Jurkat, Clone E6-1 (cell line): ENCODE measurements around the gene CACTIN.
"Not testable (repeated sequence)": the region's sequence is repeated elsewhere in the genome, so short reads cannot be mapped to it uniquely, and the experiment has no call there.

Experiments used
- DNase-seq: peaks from one replicate; pipeline ENCODE4 v3.0.0-alpha.2; 2011; ENCODE audit warnings: low read depth, low spot score
- H3K4me3 ChIP-seq: 2 replicates; pipeline ENCODE4 v1.5.1; 2011; ENCODE audit warnings: mild to moderate bottlenecking, low read length, control low read depth, moderate library complexity

CACTIN gene

DNA sequence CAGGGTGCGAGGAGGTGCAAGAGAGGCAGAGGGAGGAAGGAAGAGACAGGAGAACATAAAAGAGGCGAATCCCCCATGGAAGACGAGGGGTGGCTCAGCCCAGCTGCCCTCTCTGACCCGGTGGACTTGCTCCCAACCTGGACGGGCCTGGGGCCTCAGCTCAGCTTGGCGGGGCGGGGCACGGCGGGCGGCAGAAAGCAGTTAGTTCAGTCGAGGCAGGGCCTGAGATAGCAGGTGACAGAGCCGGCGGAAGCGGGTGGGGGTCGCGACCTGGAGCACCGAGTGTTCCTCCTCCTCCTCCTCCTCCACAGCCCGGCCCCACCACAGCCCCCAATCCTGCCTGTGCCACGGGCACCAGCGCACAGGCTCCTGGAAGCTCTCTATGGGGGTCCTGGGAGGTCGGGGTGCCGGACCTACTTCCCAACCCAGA lies 7.0 kb upstream of the CACTIN start:
- no peak overlapping the region for H3K4me3 ChIP-seq
- DNase-seq: no peak

DNA sequence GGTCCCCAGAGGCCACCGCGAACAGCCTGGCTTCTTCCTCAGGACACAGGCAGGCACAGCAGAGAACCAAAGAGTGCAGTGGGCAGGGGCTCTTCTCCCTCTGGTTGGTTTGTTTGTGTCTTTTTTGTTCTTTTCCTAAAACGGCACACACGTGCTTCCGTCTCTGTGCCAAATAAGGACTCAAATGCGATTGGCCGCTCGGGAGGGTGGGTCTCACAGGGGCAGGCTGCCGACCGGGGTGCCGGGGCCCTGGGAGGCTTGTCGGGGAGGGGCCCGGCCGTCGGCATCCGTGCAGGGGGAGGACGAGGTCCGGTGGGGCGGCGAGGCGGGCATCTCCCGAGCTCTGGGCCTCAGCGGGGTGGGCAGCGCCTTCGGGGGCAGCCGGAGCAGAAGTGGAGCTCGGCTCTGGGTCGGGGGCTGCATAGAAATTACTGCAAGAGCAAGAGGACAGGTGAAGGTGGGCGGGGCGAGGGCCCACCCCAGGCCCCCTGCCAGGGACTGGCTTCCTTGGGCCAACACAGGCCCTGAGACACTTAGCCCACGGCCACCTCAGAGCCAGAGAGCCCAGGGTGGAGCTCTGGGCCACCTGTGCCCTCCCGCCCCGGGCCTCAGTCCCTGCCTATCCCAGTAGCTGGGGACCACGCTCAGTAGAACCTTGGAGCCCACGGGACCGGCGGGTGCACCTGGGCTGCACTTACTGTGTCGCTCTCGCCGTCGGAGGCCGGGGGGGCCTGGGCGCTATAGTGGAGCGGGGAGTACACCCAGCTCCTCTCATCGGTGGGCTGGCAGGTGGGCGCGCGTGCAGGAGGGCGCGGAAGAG lies 6.4 kb upstream of the CACTIN start:
- H3K4me3 ChIP-seq: no peak overlapping the region
- DNase-seq: no peak

DNA sequence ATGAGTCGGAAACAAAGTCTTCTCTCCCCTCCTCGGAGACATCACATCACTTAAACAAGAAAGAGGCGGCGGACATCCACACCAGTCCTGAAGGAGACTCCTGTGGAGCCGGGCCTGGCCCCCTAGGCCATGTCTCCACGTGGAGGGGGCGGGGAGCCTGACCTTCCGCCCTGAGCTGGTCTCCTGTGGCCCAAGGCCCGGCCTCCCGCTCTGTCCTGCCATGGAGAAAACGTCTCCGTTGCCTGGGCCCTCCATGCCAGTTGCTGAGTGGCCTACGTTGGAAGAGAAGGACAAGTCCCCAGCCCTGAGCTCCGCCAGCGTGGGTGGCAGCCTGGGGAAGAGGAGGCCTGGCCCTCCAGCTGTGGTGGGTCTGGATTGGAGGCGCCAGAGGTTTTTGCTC lies 5.5 kb upstream of the CACTIN start:
- no peak for DNase-seq

DNA sequence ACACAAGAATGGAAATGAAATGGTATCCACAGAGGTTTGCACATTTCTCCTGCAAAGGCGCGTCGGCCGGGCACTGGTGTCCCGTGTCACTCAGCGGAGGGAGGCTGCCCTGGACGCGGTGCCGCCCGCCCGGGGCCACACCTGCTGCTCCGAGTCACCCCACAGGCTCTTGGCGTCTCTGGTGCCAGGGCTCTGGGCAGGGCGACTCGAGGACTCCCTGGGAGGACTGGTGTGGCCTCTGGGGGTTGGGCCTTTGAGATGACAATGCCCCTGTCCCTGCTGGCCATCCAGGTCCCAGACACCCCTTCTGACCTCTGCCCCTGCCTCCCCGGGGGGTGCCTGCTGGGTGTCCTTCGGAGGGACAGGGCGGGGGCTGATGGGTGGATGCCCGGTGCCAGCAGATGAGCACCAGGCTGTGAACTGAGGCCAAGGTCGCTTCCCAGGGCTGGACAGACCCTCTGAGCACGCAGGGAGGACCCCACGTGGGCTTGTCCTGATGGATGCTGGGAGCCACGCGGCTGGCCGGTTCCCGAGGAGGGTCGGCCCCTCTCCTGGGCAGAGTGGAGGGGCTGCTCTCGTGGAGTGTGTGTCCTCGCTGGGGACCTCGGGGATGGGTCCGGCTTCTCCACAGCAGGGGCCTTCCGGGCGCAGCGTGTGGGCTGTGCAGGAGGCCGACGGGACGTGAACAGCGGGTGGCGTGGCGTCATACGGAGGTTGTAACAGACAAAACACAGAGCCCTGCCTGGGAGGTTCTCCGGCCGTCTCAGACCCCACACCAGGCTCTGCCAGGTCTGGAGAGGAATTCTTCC lies 4.7 kb upstream of the CACTIN start:
- DNase-seq: no peak
- H3K4me3 ChIP-seq: no peak overlapping the region

More for the DNA sequence above, 5.5 kb upstream of the CACTIN start:
- H3K4me3 ChIP-seq: no peak overlapping the region

DNA sequence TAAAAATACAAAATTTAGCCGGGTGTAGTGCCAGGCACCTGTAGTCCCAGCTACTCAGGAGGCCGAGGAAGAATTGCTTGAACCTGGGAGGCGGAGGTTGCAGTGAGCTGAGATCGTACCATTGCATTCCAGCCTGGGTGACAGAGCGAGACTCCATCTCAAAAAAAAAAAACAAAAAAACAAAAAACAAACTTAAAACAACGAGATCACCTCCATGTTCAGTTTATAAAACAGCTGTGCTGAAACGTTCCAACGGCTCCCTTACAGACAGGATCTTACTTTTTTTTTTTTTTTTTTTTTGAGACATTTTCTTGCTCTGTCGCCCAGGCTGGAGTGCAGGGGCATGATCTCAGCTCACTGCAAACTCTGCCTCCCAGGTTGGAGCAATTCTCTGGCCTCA lies 2.2 kb upstream of the CACTIN start:
- DNase-seq, H3K4me3 ChIP-seq: not testable (repeated sequence)

DNA sequence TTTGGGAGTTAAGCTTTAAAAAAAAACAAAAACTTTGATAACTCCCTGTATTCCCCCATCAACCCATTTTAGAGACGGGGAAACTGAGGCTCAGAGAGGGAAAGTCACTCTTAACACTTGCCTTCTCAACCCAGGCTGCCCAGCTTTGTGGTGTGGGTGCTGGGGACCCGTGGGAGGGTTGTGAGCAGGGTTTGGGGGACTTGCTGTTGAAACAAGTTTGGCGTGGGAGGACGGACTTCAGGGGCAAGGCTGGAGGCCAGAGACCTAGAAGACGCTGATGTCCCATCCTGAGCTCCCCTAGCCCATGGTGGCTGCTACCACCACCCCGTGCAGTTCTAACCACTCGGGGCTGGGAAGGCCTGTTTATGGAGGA lies 747 bp upstream of the CACTIN start:
- H3K4me3 ChIP-seq: peak overlapping the region; percentile 26
- no peak for DNase-seq

DNA sequence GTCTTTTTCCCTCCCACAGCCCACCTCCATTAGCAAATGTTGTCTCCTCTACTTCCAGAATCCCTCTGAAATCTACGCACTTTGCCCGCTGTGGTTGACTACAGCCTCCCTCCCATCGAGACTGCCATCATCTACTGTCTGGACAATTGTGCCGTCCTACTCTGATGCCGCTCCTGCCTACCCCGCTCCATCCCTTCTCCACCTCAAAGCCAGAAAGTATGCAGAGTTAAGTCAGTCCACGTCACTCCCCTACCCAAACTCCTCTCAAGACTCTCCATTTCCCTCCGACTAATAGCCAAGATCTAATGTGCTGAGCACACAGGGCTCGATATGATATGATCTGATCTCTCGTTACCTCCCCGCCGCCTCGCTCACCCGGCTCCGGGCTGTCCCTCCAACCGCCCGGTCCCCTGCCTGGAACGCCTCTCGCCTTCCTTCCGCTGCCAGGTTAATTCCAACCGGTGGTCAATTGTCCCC lies 556 bp downstream of the CACTIN start:
- DNase-seq: no peak
- H3K4me3 ChIP-seq: peak overlapping the region; percentile 93

DNA sequence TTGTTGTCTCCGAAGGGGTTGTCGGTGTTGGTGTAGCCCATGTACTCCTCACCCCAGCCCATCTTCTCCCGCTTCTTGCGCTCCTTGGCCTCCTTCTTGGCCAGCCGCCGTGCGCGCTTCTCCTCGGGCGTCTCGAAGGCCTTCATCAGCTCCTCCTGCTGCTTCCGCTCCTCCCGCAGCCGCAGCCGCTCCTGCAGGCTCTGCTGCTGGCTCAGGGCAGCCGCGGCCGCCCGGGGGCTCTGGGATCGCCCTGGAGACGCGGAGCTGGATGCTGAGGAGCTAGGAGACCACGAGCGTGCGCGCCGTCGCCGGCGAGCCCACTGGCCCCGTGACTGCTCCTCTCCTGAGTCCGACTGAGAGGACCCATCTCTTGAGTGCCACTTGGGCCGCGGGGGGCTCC lies 2.9 kb downstream of the CACTIN start:
- H3K4me3 ChIP-seq: no peak overlapping the region
- DNase-seq: no peak

DNA sequence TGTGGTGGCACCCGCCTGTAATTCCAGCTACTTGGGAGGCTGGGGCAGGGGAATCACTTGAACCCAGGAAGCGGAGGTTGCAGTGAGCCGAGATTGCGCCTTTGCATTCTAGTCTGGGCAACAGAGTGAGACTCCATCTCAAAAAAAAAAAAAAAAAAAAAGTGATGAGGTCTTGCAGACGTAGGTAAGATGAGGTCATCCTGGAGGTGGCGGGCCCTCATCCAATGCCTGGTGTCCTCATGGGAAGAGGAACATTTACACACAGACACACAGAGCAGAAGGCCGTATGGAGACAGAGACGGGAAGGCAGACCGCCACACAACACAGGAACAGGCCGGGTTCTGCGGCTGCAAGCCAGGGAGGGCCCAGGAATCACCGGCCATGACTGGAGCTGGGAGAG lies 4.4 kb downstream of the CACTIN start:
- DNase-seq: no peak
- H3K4me3 ChIP-seq: no peak overlapping the region

DNA sequence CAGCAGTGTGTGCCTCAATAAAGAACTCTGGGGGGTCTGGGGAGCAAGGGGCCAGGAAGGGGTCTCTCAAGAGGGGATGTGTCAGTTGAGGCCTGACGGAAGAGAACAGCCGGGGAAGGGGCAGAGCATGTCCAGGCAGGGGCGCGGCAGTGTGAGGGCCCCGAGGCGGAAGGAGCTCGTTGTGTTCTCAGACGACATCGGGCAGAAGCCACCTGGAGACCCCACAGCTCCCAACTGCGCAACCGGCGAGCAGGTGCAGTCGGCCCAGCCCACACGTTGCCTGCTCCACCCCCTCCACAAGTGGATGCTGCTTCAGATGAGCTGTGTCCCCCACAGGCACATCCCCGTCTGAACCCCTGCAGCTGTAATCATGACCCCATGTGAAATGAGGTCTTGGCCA lies 4.9 kb downstream of the CACTIN start:
- no peak for DNase-seq

DNA sequence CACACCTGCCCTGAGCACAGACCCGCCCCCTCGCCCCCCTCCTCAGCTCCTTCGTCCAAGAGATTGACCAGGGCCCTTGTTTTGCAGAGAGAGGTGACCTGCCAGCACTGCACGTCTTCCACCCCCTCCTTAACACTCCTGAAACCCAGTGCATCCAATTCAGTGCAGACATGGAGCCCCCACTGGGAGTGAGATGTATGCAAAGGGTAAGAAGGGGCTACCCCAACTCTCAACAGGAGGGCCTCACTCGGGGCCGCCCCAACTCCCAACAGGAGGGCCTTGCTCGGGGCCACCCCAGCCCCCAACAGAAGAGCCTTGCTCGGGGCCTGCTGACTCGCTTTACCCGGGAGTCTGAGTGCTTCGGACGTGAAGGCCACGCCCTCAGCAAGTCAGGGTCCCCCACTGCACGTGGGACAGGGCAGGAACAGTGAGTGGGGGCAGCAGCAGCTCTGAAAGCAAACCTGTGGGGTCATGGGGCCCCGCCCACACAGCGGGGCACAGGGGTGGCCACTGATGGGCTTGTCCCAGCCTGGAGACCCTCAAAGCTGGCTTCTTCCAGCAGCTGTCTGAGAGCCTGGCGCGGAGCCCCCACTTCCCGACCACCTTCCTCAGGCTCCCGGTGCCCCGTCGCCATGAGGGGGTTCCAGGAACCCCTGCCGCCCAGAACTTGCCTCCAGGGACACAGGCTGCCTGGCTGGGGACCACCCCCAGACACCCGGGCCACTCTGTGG lies 5.6 kb downstream of the CACTIN start:
- H3K4me3 ChIP-seq: no peak overlapping the region
- no peak for DNase-seq

More for the DNA sequence above, 4.9 kb downstream of the CACTIN start:
- no peak overlapping the region for H3K4me3 ChIP-seq

DNA sequence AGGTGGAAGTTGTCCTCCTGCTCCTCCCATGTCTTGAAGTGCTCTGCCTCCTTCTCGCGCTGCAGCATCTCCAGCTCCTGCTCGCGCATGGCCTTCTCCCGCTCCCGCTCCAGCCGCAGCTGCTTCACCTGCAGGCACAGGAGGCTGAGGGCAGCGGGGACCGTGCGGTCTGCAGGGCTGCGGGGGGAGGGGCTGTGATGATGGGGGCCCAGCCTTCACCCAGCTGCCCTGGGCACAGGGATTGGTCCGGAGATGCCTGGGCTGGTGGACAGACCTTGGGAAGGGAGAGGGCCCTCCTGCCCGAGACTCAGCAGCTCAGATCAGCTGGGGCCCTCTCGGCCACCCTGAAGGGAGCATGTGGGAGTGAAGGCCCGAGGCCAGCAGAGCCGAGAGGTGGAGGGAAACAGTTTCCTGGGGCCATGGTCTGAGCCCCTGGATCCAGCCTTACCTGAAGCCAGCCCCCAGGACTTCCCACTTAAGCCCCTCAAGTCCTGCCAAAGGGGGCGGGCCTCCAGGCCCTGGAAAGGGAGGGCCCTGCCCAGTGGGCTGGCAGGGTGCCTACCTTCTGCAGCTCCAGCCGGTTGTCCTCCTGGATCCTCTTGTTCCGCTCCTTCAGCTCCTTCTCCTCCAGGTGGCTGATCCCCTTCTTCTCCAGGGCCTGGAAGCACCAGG lies 6.3 kb downstream of the CACTIN start:
- no peak overlapping the region for H3K4me3 ChIP-seq

DNA sequence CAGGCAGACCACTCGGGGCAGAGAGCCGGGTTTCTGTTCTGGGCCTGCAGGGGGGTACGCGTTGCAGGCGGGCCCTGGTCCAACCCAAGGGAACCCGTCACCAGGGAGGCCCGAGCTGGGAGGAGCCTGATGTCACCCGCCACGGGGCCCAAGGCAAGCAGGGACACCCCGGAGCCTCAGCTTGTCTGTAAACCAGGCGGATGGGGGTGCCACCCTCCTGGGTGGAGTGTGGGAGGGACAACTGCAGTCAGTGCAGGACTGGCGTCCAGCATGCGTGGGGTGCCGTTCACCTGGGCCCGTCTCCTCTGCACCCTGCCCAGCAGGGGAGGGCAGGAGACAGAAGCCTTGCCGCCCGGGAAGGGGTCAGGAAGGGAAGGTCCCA lies 7.0 kb downstream of the CACTIN start:
- no peak overlapping the region for H3K4me3 ChIP-seq
- DNase-seq: no peak

More for the DNA sequence above, 6.3 kb downstream of the CACTIN start:
- DNase-seq: no peak

DNA sequence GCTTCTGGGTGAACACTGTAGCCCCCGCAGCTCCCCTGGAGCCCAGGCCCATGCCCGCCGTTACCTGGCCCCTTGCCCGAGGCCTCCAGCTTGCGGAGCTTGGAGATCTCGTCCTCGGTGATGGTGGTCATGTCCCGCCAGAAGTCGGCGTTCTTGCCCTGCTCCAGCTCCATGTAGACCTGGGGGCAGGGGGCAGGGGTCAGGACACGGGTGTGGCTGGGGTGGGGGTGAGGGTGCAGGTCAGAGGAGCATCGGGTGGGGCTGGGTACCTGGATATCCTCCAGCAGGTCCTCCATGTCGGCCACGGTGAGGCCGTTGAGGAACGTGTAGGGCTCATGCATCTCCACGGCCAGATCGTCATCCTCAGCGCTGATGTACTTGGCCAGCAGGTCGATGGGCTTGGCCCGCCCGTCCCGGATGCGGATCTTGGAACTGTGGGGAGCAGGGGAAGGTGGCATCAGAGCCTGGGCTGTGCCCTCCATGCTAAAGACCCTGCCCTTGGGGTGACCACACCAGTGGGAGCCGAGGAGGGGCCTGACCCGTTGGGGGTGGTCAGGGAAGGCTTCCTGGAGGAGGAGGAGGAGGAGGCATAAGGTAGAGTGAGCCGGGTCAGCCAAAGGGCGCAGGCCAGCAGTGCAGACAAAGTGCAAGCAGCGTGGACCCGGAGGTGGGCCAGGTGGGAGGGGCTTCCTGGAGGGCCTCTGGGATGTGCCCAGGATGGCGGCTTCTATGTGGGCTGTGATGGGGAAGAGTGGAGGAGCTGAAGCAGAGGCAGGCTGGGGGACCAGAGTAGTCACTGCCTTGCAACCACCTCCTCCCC lies 7.6 kb downstream of the CACTIN start:
- no peak for DNase-seq
- H3K4me3 ChIP-seq: no peak overlapping the region

DNA sequence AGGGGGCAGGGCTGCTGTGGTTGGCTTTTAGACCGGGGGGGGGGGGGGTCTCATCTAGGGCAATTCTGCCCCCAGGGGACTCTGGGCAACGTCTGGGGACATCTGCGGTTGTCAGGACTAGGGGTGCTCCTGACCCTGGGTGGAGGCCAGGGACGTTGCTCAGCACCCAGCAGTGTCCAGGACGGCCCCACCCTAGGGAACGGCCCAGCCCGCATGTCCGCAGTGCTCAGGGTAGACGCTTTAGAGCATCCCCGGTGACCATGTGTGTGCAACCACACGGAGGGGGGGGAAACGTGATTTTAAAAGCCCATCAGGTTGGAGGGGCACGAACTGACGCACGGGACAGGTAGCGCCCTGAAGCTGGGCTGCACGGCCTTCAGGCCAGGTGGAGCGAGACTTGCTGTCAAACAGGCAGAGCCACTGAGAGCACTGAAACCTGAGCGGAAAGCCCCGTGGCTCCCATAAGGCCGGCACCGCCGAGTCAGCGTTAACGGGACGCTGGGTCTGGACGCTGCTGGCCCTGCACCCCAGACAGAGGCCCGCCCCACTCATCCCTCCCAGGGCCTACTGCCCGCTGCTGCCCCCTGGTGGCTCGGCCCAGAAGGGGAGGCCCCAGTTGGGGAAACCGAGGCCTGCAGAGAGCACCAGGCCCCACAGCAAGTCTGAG lies 8.3 kb downstream of the CACTIN start:
- DNase-seq: no peak
- H3K4me3 ChIP-seq: no peak overlapping the region

DNA sequence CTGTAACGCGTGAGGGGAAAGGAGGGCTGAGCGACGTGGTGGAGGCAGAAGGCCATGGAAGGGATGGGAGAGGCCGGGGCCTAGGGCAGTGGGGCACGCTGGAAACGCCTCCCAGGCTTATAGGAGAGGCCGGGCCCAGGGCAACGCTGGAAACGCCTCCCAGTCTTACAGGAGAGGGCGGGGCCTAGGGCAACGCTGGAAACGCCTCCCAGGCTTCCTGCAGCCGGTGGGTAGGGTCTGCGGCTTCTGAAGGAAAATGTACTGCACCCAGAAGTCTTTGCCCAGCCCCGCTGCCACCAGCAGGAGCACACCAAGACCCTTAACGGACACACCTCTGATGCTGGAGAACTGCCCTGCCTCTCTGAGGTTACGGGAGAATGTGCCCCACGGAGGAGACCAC lies 9.1 kb downstream of the CACTIN start:
- DNase-seq: no peak
- H3K4me3 ChIP-seq: no peak overlapping the region

DNA sequence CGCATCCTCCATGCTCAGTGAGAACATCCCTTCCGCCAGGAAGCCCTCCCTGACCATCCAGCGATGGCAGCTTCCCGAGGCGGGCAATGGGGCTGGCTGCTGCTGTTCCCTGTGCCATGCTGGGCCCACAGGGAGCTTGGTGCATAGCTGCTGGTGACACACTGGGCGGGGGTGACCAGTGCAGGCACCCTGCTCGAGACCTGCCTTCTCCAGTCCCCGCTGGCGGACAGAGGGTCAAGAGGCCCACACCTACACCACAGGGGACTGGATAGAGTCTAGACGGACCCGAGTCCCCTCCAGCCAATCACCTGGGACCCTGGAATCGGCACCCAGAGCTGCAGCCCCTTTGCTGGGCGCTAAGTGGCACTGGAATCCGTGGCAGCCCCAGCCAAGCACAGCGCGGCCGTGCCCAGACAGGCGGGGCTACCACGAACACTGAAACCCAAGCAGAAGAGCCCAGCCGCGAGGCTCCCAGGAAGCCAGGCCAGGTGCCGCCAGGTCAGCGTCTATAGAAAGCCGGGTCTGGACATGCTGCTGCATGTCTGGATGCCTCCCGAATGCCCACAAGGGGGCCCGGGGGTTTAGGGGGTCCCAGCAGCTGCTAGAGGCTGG lies 11.0 kb downstream of the CACTIN start:
- DNase-seq: no peak
- H3K4me3 ChIP-seq: no peak overlapping the region
